CD4-positive, alpha-beta T cell treated with Interferon gamma for 1 hour (primary cell): ENCODE data around the gene MSX1.

Source experiments
- DNase-seq: peaks from one replicate; pipeline ENCODE4 v3.0.0-alpha.2; 2020

The MSX1 gene

DNA sequence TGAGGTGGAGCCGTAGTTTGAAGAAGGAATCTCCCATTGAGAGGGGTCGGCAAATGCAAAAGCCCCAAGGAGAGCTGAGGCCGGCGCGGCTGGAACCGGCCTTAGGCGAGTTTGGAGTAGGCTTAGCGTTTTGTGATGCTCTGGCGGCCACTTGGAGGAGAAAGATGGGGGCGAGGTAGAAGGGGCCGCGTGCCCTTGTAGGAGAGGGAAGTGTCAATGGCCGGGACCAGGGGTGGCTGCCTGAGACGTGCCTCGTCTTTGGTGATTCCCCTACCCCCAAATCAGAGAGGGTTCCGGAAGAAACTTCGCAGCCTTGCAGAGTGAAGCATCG, 11.7 kb downstream of the MSX1 start:
- no peak for DNase-seq

DNA sequence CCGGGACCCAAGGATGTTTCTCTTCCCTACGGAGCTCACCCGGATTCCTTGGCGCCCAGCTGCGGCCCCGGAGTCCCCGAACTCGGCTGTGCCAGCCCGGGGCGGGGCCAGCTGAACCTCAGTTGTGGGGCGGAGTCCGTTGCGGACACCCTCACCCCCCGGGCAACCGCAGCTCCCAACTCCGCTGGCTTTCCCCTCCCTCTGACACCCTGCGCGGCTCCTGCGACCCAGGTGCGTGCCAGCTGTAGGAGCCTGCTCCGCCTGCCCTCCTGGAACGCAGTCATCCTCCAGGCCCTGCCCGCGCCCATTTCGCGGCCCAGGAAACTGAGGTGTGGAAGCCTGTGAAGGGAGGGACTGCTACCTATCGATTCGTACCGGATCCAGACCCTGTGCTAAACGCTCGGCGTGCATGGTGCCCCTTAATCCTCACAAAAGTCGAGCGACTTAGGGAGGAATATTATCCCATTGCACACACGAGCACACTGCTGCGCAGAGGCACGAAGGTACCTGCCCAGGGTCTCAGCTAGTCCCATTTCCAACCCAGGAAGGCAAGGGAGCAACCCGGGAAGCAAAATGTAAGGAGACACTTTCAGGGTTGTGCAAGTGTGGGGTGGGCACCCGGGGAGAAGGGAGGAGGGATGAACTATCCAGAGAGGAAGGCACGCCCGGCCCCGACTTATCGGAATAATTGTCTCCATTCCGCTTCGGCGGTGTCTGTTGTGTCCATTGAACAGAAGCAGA, 12.3 kb downstream of the MSX1 start:
- no peak for DNase-seq

DNA sequence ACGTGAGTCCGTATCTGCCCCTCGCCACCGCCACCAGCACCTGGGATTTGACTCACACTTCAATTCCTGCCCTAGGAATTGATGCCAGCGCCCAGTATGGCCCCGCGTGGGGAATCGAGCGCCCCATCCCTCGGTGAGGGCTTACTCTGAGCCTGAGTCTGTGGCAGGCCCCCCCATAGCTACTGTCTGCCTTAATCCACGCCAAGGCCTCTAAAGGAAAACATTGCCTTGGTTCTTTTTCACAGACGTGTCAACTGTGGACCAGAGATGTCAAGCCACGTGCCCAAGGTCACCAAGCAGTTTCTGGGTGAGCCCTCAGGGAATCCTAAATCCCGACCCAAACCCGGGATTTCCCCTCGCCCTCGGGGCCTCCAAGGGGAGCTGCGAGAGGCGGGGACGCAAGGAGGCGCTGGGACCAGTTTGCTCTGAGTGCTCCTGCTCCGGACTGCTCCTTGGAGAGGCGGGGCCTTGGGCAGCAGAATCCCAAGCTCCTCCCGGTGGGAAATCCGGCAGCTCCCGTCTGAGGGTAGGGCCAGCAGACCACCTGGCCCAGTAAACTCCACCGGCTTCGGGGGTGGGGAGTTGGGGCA, 12.9 kb downstream of the MSX1 start:
- DNase-seq = no peak

DNA sequence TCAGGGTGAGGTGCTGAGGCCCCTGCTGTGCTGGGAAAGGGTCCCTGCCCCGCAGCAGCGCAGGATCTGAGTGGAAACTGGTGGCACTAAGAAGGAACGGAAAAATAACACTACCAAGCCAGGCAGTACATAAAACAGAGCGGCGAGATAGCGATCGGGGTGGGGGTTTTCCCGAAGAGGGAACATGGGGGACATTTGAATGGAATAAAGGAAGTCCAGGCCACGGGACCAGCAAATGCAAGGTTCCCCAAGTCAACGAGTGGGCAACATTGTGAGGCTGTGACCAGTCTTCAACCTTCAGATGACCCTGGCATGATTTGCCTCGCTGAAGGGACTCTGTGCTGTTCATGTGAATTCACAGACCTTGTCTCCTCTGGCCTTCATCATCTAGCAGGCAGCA, 13.7 kb downstream of the MSX1 start:
- DNase-seq = no peak

DNA sequence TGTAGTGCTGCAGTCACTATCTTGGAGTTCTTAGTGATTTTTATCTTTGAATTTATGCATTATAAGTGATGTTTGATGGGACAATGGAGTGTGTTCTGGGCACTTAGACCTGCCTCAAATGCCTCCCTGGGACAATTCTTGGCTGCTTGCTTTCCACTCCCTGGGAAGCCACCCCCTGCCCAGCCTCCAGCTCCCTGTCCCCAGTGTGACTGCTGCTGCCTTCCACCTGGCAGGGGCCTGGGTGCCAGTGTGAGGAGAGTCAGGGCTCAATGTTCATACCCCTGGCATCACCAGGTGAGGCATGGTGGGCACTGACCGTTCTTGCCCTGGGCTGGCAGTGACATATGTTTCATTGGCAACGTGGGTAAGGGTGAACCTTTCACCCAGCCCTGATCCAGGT, 14.8 kb downstream of the MSX1 start:
- DNase-seq = no peak

DNA sequence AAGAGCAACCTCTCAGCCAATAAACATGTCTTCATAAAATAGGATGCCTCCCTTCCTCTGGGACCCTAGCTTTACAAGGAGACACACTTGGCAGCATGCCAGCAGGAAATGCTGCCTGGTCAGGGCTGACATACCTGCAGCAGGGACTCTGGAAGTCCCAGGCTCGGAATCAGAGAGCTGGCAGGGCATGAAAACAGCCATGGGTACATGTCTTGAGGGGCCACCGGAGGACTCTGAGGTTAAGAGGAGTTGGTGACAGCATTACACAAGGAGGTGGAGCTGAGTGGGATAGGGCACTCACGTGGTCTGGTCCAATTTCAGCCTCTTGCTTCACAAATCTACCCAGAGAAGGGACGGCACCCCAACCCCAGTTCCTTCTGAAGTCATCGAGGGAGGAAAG, 15.7 kb downstream of the MSX1 start:
- DNase-seq = no peak

DNA sequence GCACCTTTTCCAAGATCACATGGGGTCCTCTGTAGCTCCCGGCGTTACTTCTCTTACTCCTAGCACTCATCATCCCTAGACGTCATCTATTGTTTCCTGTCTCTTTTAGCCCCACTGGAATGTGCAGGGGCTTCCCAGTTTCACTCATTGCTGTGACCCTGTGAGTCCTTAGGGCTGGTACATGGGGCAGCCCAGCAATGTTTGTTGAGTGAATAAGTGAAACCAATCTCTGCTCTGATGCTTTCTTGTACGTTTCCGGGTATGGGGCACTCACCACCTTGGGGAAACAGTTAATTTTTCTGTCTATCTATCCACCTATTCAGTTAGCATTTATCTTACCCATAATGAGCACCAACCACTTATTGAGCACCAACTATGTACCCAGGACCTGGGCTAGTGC, 16.1 kb downstream of the MSX1 start:
- no peak for DNase-seq

DNA sequence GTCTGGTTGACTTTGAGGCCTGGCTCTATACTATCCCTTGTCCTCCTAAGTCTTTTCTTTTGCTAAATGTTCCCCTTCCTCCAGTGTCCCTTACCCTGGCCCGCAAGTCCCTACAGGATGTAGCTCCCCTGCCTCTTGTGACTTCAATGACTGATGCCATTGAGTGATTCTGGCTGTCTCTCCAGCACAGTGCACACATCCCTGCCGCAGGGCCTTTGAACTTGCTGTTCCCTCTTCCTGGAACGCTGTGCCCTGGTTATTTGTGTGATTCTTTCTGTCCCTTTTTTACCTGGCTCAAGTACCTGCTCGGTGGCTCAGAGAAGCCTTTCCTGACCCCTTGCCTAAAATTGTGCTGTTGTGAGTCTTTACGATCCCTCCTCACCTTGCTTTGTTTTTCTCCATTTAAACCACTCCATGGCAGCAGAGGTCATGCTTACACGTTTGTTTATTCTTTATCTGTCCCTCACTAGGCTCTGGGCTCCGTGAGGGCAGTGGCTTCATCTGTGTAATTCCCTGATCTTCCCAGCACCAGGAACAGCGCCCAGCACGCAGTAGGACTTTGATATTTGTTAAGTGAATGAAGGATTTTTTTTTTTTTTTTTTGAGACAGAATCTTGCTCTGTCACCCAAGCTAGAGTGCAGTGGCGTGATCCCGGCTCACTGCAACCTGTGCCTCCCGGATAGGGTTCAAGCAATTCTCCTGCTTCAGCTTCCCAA, 17.6 kb downstream of the MSX1 start:
- no peak for DNase-seq

DNA sequence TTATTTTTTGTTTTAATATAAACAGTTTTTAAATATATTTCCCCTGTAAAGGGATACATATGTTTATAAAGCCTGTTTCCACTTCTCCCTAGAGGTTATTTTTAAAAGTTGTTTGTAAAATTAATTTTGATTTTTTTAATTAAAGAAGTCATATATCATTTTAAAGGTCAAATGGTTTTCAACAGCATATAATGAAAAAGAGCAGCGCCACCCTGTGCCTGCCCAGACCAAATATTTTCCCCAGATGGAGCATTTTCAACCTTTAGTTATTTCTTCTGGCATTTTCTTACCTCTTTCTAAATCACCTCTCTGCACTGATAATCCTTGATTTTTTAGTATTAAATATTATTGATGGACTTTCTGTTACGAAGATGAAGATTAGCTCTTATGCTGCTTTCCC, 21.0 kb downstream of the MSX1 start:
- DNase-seq = no peak

DNA sequence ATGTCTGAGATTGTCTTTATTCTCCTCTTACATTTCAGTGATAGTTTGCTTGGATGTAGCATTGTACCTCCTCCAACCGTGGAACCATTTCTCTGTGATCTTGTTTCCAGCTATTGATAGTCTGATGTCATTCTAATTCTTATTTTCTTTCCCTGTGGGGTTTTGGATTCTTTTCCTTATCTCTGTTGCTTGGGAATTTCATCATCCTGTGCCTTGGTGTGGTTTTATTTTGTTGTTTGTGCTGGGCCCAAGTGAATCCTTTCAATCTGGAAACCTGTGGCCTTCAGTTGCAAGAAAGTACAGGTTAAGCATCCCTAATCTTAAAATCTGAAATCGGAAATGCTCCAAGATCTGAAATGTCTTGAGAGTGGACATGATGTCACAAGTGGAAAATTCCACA, 22.0 kb downstream of the MSX1 start:
- no peak for DNase-seq

DNA sequence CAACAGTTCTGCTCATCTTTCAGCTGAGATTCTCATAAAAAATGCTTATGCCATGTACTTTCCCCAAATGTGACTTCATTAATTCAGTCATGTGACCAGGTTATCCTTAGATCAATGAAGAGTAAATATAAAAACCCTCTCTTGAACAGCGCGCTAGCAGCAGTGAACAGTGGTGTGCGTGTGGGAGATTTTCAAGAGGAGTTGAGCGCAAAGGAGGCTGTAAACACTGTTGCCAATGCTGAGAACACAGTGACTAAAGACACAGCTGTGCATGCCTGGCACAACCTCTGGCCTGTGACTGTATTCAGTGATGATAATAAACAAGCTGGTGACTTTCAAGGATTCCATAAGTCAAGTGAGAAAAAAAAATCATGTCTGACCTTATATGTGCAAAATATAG, 25.1 kb downstream of the MSX1 start:
- no peak for DNase-seq

DNA sequence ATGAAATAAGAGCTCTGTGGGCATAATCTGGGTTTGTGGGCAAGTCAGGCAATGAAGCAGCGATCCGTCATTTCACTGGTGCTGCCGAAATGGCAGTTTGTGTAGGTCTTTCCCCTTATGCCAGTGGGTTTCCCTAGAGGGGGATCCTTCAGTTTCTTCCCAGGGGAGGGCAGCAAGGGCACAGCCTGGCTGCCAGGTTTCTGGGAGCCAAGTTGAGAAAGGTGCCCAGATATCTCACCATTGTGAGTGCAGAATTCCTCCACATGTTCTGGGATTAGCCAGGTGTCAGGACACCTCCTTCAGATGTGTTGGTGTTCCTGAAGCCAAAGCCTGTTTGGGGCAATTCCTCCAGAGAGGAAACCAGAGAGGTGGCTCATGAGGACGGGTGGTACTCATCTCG, 28.0 kb downstream of the MSX1 start:
- DNase-seq = no peak

DNA sequence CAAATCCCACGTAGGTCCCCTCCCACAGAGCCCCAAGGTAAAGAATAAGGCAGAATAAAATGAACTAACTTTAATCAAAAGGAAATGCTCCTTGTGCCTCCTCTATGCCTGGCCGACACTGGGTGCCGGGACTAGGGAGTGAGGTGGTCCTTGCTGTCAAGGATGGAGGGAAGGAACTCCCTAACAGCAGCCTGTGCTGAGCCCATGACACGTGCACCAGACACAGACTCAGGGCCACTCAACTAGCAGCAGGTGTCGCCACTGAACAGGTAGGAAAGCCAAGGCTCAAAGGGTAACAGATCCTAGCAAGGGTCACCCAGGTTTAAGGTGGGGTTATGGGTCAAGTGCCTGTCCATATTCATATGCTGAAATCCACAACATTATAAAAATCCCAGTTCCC, 29.2 kb downstream of the MSX1 start:
- no peak for DNase-seq

DNA sequence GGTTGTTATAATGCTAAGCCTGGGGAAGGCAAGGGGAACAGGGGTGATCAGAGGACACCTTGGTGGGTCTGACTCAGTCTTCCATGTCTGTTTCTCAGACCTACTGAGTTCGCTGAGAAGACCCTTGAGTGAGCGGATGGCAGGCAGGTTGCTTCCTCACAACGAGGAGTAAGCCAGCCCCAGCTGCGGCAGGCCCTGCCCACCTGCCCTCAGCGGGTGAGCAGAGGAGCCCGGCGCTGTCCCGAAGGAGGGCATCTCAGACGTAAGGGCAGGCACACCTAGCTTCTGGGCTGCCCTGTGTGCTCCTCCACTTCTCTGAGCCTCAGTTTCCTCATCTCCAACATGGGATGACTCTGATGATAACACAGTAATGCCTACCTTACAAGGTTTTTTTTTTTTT, 30.3 kb downstream of the MSX1 start:
- DNase-seq = no peak

DNA sequence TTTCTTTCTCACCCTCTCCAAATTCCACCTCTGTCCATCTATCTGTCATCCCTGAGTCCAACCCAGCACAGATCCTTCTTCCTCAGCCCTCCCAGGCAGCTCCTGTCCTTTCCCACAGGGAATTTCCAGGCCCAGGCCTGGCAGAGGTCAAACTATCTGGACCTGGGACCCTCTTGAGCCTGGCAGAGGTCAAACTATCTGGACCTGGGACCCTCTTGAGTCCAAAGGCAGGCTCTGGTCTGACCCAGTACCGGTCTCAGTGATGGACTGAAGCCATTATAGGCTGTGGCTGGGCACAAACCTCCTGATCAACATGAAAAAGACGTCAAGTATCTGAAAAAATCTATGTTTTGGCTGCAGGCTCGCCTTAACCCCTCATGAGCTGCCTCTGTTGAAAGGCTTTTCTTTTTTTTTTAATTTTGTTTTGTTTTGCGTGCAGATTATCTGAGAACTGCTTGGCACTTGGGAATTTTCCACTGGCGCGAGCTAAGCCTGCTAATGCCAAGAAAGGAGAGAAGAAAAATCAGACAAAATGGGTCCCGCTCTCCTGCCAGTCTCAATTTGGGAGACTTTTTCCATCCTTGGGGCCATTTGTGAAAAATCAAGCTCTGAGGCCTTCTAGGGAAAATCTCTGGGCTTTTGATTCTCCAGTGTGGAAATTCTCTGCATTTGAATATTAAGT, 31.2 kb downstream of the MSX1 start:
- DNase-seq = no peak

DNA sequence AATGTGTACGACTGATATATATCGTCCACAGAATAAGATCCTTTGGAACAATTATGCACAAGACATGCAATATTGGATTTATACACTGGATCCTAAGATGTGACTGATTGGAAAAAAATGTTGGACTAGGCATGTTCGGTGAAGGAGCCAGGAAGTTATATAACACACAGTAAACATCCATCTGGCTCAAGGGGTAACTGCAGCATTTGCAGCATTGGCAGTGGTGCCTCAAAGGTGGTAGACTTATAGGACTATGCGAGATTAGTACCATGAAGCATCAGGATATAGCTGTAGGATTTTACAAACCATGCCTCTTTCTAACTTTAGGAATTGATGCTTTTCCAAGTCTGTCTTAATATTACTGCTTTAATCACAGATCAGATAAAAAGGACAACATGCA, 34.3 kb downstream of the MSX1 start:
- DNase-seq = no peak

DNA sequence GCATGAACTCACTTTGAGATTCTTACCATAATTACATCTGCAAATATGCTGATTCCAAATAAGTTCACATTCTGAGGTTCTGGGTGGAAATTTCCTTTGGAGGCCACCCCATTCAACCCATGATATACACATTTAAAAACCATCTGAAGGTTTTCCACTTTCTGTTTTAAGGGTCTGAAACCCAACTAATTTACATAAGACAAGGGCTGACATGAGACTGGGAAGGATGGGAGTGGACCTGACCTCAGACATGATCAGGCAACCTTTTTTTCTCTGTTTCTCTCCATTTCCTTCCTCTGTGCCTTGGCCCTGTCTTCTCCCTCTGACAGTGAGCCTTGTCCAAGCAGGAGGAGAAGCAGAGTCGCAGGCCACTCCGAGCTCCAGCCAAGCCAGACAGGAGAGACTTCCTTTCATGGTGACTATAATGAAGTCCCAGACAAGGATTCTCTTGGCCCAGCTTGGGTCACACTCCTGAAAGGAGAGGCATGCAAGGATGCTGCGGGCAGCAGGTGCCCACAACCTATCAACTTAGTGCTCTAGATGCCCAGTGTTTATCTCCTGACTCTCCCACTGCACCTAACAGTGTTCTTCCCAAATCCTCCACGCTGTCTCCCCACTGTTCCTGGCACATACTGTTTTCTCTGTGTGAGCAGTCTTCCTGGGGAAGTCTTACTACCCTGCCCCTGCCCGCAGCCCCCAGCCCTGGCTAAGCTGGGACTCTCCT, 39.9 kb downstream of the MSX1 start:
- DNase-seq = no peak

DNA sequence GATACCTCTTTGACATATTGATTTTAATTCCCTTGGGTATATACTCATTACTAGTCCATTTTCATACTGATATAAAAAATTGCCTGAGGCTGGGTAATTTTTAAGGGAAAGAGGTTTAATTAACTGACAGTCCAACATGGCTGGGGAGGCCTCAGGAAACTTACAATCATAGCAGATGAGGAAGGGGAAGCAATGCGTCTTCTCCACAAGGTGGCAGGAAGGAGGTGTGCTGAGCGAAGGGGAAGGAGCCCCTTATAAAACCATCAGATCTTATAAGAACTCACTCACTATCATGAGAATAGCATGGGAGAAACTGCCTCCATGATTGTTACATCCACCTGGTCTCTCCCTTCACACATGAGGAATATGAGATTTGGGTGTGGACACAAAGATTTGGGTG, 42.4 kb downstream of the MSX1 start:
- no peak for DNase-seq

DNA sequence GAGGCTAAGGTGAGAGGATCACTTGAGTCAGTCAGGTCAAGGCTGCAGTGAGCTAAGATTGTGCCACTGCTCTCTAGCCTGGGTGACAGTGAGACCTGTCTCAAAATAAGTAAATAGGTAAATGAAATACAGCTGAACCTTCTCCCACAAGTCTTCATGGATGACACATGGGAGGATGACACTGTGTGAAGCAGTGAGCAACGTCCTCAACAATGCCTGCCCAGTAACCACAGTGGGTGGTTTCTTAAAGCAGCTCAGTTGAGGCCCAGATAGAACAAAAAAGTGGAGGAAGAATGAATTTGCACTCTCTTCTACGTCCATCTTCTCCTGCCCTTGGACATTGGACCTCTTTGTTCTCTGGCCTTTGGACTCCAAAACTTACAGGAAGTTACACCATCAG, 52.7 kb downstream of the MSX1 start:
- DNase-seq = no peak

DNA sequence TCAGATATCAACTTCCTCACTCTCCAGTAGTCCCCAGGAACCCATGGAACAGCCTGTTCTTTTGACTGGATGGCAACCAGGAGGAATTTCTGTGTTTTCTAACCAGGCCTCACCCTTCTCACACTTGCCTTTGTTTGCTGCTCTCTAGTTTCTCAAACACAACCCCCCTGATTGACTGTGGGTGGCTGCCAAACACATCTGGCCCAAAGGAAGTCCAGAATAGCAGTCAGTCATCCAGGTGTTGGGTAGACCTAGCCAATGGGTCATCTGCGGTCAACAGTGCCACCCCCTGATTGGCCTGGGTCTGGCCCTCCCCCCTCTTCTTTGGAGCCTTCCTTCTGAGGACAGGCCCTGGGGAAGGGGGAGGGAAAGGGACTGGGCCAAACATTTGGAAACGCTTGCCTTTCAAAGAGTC, 53.7 kb downstream of the MSX1 start:
- no peak for DNase-seq
